ENCODE measurements around the gene SLC26A4.
A peak's percentile ranks its signal among the peaks of the same experiment; 100 is the strongest.

GRCh38 chr7:107743567-107744344 lies 83.1 kb downstream of the SLC26A4 start, which contains the start of gene CBLL1:
- TF ChIP-seq CTCF (IDR thresholded peaks at IDR 0.05; ENCODE audit: low read depth, low read length, poor library complexity, severe bottlenecking), result peak; percentile 98
- TF ChIP-seq EZH2phosphoT487 (IDR thresholded peaks at IDR 0.05; ENCODE audit: borderline replicate concordance, low read length), result no peak
